T-helper 9 cell (primary cell): Measurements from ENCODE around the gene ZBED2.

Source experiments
- DNase-seq: peaks from one replicate; pipeline ENCODE4 v3.0.0-alpha.2; 2020

The ZBED2 gene

DNA sequence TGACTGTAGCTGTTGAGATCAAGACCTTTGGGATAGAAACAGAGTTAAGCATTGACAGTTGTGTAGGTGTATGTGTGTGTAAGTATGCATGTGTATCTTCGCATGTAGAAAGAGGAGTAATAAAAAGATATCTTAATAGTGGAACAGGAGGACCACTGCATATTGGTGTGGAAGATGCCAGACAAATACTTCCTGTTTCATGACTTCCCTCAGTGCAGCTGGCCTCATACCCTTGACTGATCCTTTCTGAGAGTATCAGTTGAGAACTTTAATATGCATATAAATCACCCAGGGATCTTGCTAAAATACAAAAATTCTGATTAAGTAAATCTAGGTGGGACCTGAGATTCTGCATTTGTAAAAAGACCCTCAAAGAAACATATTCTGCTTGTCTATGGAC, 8.5 kb upstream of the ZBED2 start:
- DNase-seq = no peak

DNA sequence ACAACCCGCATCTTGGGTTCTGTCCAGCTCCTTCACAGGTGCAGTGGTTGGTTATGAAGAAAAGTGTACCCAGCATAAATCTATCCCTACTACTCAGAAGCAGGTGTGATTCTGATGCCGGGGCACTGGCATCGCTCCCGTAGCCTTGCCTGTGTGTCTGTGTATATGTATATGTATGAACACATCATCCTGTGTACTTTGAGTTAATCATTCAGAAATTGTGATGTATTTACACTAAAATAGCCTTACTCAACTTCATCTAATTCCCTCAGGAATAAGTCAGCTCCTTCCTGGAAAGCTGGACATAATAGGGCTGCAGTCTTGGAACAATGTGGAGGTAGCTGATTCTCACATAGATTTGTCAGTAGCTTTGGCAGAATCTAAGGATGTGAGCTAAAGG, 6.7 kb upstream of the ZBED2 start:
- DNase-seq = no peak

GRCh38 chr3:111598552-111598951, 3.4 kb upstream of the ZBED2 start:
- no peak for DNase-seq

- DNase-seq = no peak
These were observed 3.0 kb upstream of the ZBED2 start for GRCh38 chr3:111598139-111598538.

DNA sequence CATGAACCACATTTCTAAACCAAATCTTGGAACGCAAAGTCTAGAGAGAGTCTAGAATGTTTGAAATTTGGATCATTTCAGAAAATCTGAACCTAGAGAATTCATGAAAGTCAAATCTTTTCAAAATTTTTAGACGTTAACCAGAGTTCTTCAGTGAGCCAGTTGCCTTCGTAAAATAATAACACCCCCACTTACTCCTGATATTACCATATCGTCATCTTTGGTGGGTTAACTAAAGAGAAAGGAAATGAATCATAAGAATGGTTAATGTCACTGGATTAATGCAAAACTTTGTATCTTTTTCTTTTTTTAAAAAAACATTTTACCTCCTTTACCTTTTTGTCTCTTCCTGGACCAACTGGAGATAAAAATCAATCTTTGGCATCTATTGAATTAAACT, 1.2 kb upstream of the ZBED2 start:
- DNase-seq = no peak

- DNase-seq = no peak
These were observed 365 bp downstream of the ZBED2 start for GRCh38 chr3:111594781-111595180.

DNA sequence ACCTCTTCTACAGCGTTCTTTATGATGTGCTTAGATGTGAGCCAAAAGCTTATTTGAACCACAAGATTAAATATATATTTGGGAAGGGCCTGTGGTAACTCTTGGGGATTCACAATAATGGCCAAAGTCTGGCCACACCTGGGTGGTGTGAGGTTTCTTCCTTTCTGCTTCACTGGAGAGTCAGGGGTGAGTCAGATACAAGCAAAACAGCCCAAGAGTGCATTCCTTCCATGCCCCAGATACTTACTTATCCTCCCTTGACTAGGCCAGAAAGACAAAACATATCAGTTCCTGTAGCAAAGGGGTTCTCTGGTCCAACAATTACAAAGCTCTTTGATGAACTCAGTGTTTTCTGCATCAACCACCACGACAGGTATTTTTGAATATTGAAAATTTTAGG, 941 bp downstream of the ZBED2 start:
- no peak for DNase-seq

DNA sequence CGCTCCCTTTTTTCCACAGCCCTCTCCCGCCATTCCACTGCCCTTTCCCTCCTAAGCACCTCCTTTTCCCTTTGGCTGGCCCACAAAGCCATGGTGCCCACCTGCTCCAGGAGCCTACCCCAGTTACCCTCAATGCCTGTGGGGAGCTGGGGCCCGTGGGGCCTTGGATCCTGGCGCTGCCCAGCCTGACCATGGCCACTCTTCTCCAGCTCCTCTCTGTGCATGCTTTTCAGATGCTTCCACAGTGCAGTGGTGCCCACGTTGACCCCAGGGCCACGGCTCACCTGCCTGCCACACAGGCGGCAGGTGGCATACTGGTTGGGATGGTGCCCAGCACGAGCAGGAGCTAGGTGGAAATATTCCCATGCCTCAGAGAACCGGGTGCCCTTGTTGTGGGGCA, 1.5 kb downstream of the ZBED2 start:
- DNase-seq = no peak

DNA sequence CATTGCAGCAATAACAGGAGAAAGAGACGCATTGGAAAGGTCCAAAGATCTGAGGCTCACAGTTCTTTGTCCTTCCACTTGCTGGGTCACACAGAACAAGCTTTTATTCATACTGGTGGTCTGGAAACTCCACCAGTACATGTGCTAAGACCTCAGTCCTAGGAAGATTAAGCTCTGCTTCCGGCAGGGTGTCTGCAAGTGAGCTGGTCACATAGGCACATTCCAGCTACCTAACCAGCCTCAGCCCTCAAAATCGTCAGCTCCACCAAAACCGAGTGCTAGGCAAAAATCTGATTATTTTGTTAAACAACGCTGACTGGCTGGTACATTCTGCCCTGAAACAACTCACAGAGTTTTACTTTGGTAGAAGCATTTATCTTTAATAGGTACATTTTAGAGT, 2.2 kb downstream of the ZBED2 start:
- DNase-seq = no peak

GRCh38 chr3:111592143-111592542, 3.0 kb downstream of the ZBED2 start:
- no peak for DNase-seq

DNA sequence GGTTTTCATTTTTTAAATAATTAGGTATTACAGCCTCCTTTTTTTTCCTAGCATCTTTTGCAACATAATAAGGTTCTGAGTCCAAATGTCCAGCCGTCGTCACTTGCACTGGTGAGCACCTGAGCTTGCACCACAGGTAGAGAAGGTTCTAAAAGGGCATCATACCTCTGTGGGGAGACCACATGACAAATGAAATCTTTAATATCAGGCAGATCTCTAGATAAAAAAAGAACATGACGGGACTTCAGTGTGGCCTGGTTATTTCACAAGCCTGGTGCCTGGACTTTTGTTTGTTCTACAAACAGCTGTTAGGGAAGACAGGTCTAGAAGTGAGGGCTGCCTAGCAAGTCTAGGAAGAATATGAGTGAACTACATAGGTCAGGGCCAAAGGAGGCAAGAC, 3.6 kb downstream of the ZBED2 start:
- DNase-seq = no peak

DNA sequence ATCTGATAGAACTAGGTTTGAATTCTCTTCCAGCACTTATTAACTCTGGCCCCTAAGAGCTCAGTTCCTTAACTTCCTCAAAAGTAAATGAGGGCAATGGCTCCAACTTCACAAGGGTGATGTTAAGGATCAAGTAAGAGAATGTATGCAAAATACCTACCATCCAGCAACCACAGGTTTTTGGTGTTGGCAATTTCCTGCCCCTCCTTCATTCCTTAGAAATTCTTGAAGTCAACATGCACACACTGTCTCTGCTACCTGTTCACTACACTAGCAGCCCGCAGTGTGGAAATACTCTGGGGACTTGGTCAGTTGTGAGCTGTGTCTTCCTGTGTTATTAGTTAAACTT, 5.0 kb downstream of the ZBED2 start:
- no peak for DNase-seq

DNA sequence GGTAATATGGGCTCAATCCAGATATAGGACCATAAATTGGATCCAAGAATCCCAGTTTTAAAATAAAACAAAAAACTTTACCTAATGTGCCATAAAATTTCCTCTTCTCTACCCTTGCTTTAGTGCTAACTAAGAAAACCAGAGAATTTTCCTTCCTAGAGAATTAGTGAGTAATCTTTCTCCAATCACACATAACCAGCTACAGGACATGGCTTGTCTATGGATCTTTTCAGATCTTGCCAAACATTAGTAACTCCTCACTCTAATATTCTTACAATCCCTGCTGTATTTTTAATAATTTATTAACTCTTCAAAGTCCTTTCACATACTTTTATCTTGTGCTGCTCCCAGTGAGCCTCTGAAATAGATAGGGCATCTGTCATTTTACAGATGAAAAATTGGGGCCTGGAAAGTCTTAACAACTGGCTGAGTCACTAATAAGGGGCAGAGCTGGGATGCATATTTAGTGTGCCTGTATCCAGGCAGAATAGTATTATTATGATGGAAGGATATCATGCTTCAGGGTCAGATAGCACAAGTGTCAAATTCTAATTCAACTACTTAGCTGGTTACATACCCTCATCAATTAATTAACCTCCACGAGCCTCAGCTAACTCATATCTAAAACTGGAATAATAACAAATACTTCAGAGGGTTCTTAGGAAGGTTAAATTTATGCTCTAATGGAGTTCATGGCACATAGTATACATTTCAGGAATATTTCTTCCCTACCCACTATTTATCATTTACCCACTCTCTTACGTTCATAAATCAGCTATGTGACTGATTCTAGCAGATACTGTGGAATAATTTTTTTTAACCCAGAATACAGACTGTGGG, 5.6 kb downstream of the ZBED2 start:
- no peak for DNase-seq

DNA sequence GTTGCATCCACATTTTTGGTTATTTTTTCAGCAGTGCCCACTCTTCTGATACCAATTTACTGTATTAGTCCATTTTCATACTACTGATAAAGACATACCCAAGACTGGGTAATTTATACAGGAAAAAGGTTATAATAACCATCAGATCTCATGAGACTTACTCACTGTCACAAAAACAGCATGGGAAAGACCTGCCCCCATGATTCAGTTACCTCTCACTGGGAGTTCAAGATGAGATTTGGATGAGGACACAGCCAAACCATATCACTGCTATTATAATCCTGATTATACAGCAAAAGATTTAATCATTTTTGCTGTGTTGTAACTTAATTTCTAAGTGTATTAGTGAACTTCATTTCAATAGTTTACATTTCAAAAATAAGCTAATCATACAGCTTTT, 6.6 kb downstream of the ZBED2 start:
- DNase-seq = no peak

GRCh38 chr3:111585217-111585616, 9.9 kb downstream of the ZBED2 start:
- DNase-seq = no peak

DNA sequence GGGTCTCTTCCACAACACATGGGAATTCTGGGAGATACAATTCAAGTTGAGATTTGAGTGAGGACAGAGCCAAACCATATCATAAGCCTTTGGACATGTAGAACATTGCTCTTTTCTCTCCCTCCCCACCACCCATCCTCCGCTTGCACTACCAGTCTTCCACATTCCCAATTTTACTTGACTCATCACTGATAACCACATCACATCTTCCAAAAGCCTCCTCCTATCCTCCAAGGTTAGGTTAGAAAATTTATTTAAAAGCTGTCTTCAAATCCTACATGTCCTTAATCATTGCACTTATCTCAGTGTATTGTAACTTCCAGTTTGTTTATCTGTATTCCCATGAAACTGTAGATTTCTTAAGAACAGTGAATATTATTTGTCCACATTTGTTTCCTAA, 10.4 kb downstream of the ZBED2 start:
- DNase-seq = no peak

GRCh38 chr3:111582120-111582474, 13.0 kb downstream of the ZBED2 start:
- no peak for DNase-seq

- no peak for DNase-seq
These were observed 13.6 kb downstream of the ZBED2 start for GRCh38 chr3:111581403-111582119.

GRCh38 chr3:111579495-111579894, 15.7 kb downstream of the ZBED2 start:
- DNase-seq = no peak

- DNase-seq = no peak
These were observed 16.3 kb downstream of the ZBED2 start for GRCh38 chr3:111578867-111579266.

- DNase-seq = no peak
These were observed 17.1 kb downstream of the ZBED2 start for GRCh38 chr3:111577798-111578685.

GRCh38 chr3:111577113-111577512, 18.0 kb downstream of the ZBED2 start:
- no peak for DNase-seq

GRCh38 chr3:111571907-111572460, 23.2 kb downstream of the ZBED2 start:
- DNase-seq = peak; percentile 7
